ENCODE data around the gene OLFML2A. TPM values are rescaled to one million over a fixed set of nuclear protein-coding genes. Genes with fewer than 3 reads are reported as not detected.

Gene OLFML2A
- total RNA-seq, 1 experiment from 2014 or later = 5.8 TPM

GRCh38 chr9:124863371-124863871, 86.5 kb downstream of the OLFML2A start:
- Histone ChIP-seq H3K79me1 (ENCODE audit: insufficient read depth, low read depth, low read length, poor library complexity, severe bottlenecking) (peaks cover 4% of the 10 kb centered on the region), H2BK12ac (ENCODE audit: insufficient read length, low read depth, low read length) (no peak overlapping the region), H3K79me2 (ENCODE audit: insufficient read depth, low read length) (peaks cover 20% of the 10 kb centered on the region; the same call in 1 of the 2 replicates), H4K5ac (ENCODE audit: insufficient read length, low read depth, low read length) (no peak overlapping the region), H2BK15ac (ENCODE audit: low read depth, low read length) (no peak overlapping the region), H4K91ac (ENCODE audit: insufficient read length, low read depth, low read length) (no peak overlapping the region), H3K23me2 (ENCODE audit: insufficient read length, low read depth, low read length, poor library complexity, severe bottlenecking) (peaks cover 11% of the 10 kb centered on the region), H2AK5ac (ENCODE audit: insufficient read length, low read length) (no peak overlapping the region), H3K27me3 (ENCODE audit: insufficient read depth, low read length) (no peaks in the 10 kb centered on the region), H3K56ac (ENCODE audit: insufficient read length, low read depth, low read length) (no peak overlapping the region), H3T11ph (ENCODE audit: low read length) (no peak overlapping the region), H3K9me3 (ENCODE audit: control insufficient read depth, low read depth, low read length) (no peaks in the 10 kb centered on the region), H2BK120ac (ENCODE audit: low read depth, low read length, poor library complexity, severe bottlenecking) (no peak overlapping the region), H3K18ac (ENCODE audit: insufficient read length, low read depth, low read length) (no peak overlapping the region), H3K4me2 (ENCODE audit: insufficient read depth, insufficient read length, low read length) (no peak overlapping the region), H3K27ac (ENCODE audit: insufficient read length, low read depth, low read length) (no peak overlapping the region), H4K8ac (replicated peaks; ENCODE audit: insufficient read length, low read depth, low read length) (no peak overlapping the region), H2BK5ac (ENCODE audit: insufficient read length, low read length) (no peak overlapping the region), H2AFZ (ENCODE audit: low read length) (no peak overlapping the region), H3K23ac (ENCODE audit: insufficient read length, low read depth, low read length) (no peak overlapping the region), H3K14ac (ENCODE audit: insufficient read depth, low read length) (no peak overlapping the region), H3K4ac (ENCODE audit: low read depth, low read length) (no peak overlapping the region), H3K9ac (ENCODE audit: extremely low read depth, insufficient read length, low read length) (no peak overlapping the region), H2BK20ac (ENCODE audit: low read depth, low read length, poor library complexity, severe bottlenecking) (no peak overlapping the region), H3K4me1 (ENCODE audit: insufficient read depth, low read length) (peaks cover 5% of the 10 kb centered on the region; the same call in 1 of the 2 replicates), H4K20me1 (ENCODE audit: control insufficient read depth, insufficient read depth, insufficient read length) (no peaks in the 10 kb centered on the region)
- Mint-ChIP-seq H3K27me3 (ENCODE audit: low read depth) (no peaks in the 10 kb centered on the region), H3K27ac (peak overlapping the region in 2 of 3 experiments; percentile 13 to 22; a peak in 2 of 7 replicates), H3K36me3 (ENCODE audit: insufficient read depth in 1 of 3, low read depth in 3 of 3) (peaks cover 30 to 31% (median 31%) of the 10 kb centered on the region in 3 experiments), H3K4me3 (peak overlapping the region; percentile 11 to 30; a peak in 4 of 5 replicates), H3K9me3 (no peaks in the 10 kb centered on the region; a peak in 2 of 5 replicates), H3K4me1 (peaks cover 25 to 44% of the 10 kb centered on the region in 2 experiments)
- no peak for DNase-seq
- no CpG with 5 or more reads among the region's 7 CpGs for WGBS (ENCODE audit: extremely low coverage, insufficient read length, low lambda C conversion rate)
- TF ChIP-seq CTCF (conservative IDR thresholded peaks at IDR 0.05) = no peak

Other genes starting within 250 kb of the OLFML2A start
- gene NR6A1, start 5.8 kb upstream of the OLFML2A start, total RNA-seq (2021) = 98.9 and 99.3 TPM in 2 replicates
- not detected in 2 replicates for gene WDR38, start 76.3 kb downstream of the OLFML2A start, total RNA-seq (2021)
- gene RPL35, start 84.8 kb downstream of the OLFML2A start, total RNA-seq (2021) = 1,840 and 1,901 TPM in 2 replicates
- gene ARPC5L, start 85.0 kb downstream of the OLFML2A start, total RNA-seq (2021) = 67.7 and 68.9 TPM in 2 replicates
- gene GOLGA1, start 163.9 kb downstream of the OLFML2A start, total RNA-seq (2021) = 7.6 TPM in 2 replicates